GF-D8 (cell line): ENCODE results near the gene FAM156A.
A peak's percentile ranks its signal among the peaks of the same experiment; 100 is the strongest.
"Not testable (repeated sequence)": the region's sequence is repeated elsewhere in the genome, so short reads cannot be mapped to it uniquely, and the experiment has no call there.

ENCODE experiments used
- DNase-seq: peaks from one replicate; lab custom pipeline; 2025; lab: John Stamatoyannopoulos, UW

The FAM156A gene, protein sequence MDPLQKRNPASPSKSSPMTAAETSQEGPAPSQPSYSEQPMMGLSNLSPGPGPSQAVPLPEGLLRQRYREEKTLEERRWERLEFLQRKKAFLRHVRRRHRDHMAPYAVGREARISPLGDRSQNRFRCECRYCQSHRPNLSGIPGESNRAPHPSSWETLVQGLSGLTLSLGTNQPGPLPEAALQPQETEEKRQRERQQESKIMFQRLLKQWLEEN

DNA sequence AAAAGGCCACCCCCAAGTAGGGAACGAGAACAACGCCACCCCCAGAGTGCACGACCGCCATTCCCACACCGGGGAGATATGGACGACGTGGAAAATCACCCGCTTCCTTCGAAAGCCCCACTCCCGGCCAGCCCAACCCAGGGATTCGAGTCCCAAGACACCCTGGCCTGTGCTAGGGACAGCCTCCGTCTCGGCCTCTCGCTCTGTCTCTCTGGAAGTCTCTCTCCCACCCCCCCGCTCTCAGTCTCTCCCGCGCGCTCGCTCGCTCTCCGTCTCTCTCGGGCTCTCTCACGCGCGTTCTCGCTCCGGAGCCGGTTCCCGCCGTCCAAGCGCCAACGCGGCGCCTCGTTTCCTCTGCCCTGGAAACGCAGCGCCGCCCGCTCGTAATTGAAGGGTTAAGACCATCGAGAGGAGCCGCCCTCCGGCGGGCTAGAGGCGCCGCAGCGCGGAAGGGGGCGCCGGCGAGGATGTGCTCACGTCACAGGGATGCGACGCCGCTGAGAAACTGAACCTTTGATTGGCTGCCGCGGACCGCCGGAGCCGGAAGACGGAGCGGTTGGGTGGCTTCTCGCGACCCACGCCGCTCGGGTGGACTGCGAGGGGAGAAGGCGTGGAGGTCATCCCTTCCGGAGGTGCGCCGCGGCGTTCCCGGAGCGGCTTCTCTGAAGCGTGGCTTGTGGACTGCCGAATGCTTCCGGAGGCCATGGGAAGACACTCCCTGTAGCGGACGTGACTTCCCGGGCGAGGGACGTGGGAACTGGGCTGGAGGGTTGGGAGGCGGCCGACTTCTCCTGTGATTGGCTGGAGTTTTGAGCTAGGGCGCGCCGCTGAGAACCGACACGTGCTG, at the start of gene FAM156A:
Gene FAM156A, minus strand, starts transcription at position 406 of the 847 bp plus-strand sequence. CDS start 9,930 bp downstream, outside the sequence.
- DNase-seq: not testable (repeated sequence)

DNA sequence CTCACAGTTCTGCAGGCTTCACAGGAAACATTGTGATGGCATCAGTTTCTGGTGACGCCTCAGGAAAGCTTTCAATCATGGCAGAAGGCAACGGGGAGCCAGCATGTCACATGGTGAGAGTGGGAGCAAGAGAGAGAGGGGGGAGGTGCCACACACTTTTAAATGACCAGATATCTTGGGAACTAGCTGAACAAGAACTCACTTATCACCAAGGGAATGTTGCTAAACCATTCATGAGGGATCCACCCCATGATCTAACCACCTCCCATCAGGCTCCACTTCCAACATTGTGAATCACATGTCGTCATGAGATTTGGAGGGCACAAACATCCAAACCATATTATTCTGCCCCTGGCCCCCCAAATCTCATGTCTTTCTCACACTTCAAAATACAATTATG, 47.0 kb upstream of the FAM156A start:
- no peak for DNase-seq

DNA sequence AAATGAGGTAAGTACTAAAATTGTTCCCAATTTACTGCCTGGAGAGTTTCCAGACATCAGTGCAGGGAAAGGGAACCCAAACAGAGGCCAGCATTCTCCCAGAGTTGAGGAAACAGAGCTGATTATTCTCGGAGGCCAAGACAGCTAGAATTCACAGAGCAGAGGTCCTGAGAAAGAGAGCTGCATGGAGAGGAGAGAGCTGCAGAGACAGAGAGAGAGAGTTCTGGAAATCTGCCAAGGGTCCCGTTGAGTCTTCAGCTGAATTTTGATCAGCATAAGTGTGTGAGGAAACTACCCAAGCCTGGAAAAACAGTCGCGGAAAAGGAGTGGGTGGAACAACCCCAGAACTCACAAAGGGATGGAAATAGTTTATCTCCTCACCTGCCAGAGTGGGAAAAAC, 46.5 kb upstream of the FAM156A start:
- DNase-seq: no peak

DNA sequence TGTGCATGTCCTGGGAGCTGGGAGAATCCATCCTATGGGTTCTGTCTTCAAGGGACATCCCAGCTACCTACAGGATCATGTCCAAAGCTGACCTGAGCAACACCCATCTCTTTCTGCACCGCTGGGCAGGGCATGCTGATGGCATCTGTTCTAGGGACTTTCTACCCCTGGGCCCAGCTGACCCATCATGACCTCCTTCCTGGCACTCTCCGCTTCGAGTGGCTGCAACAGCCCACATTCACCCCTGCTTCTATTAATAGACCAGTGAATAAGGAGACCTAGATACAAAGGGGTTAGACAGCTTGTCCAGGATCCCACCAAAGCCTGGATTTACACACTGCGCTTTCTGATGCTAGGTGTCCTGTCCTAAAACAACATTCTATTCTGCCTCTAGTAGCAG, 45.7 kb upstream of the FAM156A start:
- no peak for DNase-seq

GRCh38 chrX:53003111-53003510, 44.8 kb upstream of the FAM156A start:
- DNase-seq: no peak

GRCh38 chrX:53001958-53002357, 43.6 kb upstream of the FAM156A start:
- DNase-seq: no peak

DNA sequence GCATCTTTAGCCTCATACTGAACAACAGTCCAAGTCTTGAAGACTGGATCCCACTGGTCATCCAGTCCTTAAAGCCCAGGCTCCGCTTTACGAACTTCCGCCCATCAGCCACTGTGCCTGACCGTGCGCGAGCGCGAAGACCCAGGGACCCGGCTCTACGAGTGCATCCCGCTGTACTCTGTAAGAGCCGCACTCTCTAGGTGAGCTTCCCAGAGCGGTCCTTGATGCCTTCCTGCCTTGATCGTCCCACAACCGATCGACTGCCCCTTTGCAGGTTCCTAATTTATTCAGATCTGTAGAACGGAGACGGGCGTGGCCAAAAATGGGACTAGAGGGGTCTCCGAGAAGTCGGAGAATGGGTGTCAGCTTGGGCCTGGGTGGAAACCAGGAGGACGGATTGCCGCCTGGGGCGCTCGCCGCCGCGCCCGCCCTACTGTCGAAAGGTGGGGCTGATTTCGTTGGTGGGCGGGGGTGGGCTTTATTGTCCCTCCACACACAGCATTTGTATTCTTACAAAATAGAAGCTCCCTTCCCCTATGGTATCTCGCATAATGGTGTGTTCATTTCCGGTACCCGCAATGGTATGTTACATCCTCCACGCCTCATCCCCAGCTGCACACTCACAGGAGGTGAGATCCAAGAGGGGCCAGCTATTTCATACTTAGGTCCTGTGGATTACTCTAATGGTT, 42.3 kb upstream of the FAM156A start:
- DNase-seq: no peak

GRCh38 chrX:52995987-52996331, 37.6 kb upstream of the FAM156A start:
- no peak for DNase-seq

GRCh38 chrX:52995135-52995986, 37.0 kb upstream of the FAM156A start:
- peak; percentile 86 for DNase-seq

DNA sequence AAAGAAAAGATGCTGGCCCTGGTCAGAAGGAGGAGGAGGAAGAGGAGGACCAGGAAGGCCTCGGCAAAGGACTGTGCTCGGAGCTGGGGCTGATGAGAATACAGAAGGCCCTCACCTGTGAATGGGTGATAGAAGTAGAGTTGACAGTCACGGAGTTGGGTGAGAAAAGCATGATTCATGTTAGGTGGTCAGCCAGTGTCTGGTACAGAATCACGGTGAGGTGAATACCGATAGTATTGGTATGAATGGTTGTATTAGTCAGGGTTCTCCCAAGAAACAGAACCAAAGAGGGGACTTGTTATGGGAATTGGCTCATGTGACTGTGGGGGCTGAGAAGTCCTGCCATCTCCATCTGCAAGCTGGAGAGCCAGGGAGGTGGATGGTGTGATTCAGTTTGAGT, 32.5 kb upstream of the FAM156A start:
- DNase-seq: no peak

GRCh38 chrX:52990011-52990631, 31.8 kb upstream of the FAM156A start:
- DNase-seq: peak; percentile 0

- DNase-seq: no peak
Measured at GRCh38 chrX:52988985-52989917, 30.9 kb upstream of the FAM156A start.

DNA sequence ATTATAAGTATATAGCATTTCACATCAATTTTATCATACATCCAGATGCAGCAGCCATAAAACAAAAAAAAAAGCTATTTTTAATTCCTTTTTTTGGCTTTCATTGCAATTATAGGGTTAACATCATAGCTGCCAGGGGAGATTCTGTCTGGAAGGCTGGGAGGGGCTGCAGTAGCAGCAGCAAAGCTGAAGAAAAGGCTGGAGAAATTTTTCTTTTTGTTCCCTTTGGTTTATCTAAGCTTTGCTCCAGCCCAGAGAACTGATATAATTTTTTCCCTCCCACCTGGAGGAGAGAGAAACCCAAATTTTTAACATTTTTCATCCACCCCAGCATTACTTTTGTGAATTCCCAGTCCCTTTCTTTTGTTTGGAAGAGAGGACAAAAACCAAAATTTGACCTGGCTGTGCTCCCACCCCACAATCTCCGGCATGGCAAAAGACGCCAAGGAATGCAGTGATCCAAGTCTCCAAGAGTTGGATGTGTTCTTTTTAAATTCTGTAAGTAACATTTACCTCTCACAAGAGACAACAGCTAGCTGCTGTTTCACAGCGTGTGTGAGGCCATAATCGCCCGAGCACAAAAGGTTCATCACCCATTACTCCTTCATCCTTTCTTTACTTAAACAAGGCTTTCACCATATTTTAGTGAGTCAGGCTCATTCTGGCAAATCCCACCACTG, 25.1 kb upstream of the FAM156A start:
- DNase-seq: no peak

DNA sequence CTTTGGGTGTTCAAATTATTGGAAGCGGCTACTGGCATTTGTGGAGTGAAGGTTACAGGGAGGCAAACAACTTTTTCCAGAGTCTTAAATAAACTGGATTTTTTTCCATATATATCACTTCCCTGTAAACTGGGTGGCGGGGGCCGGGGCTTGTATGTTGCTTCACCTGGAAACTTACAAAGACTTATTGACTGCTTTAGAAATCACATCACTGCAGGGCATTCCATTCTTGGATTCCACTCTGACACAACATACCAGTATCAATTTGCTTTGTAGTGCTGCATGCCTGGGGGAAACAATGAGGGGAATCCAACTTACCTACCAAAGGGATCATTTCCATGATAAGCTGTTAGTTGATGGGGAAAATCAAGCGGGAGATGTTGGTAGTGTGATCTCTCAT, 21.7 kb upstream of the FAM156A start:
- no peak for DNase-seq

- DNase-seq: no peak
Measured at GRCh38 chrX:52979568-52979967, 21.2 kb upstream of the FAM156A start.

DNA sequence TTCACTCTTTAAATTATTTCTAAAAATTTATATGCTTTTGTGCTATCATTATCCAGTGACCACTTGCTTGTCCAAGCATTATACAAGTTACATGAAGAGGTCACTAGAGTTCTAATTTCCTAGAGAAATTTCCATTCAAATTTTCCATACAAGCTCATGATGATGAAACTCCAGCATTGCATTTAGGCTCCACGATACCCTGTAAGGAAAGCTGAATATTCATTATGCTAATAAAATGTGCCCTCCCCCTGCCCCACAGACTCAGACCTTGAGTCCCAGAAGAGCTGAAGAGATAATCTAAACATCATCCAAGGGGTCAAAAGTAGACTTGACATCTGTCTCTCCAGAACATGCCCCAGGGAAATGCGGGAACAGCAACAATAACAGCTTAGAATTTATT, 19.6 kb upstream of the FAM156A start:
- DNase-seq: no peak

DNA sequence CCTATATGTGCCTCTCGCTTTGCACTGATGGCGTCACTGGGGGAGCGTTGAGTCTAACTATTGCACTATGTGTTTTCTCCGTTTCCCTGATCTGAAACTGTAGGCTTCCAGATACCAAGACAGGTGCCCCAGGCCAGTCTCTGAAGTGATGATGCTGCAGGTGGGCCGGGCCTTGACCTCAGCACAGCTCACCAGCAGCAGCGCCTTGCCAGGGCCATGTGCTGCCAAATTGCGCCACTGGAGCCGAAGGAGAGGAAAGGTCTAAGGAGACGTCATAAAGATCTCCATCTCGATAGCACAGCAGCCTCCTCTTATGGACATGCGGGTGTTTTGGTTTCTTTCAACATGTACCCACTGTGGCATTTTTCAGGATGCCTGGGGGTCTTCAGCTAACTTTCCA, 17.3 kb upstream of the FAM156A start:
- DNase-seq: not testable (repeated sequence)

GRCh38 chrX:52974336-52974992, 16.1 kb upstream of the FAM156A start:
- not testable (repeated sequence) for DNase-seq

DNA sequence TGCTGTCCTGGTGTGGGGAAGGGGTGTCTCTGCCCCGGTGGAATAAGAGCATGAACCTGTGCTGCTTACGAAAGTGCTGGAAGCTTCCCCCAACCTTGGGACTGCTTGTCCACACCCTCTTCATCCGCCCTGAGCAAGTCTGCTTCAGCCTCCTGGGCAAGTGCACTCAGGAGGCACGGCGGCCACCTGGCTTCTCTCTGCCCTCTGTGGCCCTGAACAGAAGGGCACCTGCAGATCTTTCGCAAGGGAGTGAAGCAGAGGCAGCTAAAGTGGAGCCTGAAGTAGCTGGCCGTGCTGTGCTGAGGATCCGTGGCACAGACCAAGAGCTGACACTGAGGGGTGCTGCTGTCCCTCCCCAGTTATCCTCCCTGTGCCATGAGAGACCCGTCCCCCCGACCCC, 9.6 kb upstream of the FAM156A start:
- DNase-seq: not testable (repeated sequence)
